Articular chondrocyte of knee joint (primary cell): ENCODE results near the gene LGI4. TPM values are rescaled to one million over a fixed set of nuclear protein-coding genes. Genes with fewer than 3 reads are reported as not detected.

Experiments
- small RNA-seq: library from RNA; depleted of rRNA; stranded (forward); fragments of <200 nt; gene quantifications from one replicate; pipeline ENCODE3, GENCODE V24; 2012
- total RNA-seq: library from RNA; depleted of rRNA; stranded (reverse); fragments of >200 nt; gene quantifications from 2 replicates; pipeline ENCODE4 v1.2.3, GENCODE V29; 2012

LGI4 gene
- not detected in 2 replicates for total RNA-seq

GRCh38 chr19:35134601-35135242 lies at the start of gene LGI4:
TSS of gene LGI4 (minus strand) at chr19:35135059. CDS start at chr19:35134680, 379 bp downstream.

GRCh38 chr19:35154525-35155406 lies 19.9 kb upstream of the LGI4 start, which contains the start of gene FXYD5:
TSS of gene FXYD5 (plus strand) at chr19:35154735. CDS start at chr19:35155551, 816 bp downstream.

GRCh38 chr19:35143231-35143715 lies 8.4 kb upstream of the LGI4 start, which contains the start of gene FXYD7:
TSS of gene FXYD7 (plus strand) at chr19:35143255. CDS start at chr19:35143334, 79 bp downstream.

DNA sequence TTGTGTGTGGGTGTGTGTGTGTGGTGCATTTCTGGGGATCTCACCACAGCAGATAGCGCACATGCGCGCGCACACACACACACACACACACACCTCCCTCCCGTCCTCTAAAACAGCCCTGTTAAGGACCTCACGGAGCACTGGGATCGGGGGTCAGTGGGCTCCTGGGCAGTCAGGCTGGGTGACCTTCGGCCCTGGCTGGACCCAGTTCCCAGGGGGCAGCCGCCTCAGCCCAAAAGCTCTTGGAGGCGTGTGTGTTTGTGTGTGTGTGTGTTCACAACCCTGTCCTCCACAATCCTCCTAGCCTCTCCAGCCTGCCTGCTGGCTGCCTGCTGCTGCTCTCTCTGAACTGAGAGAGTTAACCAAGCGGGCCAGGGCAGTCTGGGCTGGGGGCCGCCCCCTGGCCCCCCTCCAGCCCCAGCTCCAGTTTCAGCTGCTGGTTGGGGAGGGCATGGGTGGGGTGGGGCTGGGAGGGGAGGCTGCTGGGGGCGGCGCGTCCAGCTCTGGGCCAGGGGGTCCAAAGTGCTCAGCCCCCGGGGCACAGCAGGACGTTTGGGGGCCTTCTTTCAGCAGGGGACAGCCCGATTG lies 3.5 kb upstream of the LGI4 start, which contains the start of gene FXYD1:
Gene FXYD1, plus strand, starts transcription at position 520 of the 588 bp plus-strand sequence. CDS start 1,256 bp downstream, outside the sequence.

GRCh38 chr19:35115177-35115951 lies 19.5 kb downstream of the LGI4 start, which contains the start of gene FXYD3:
TSS of gene FXYD3 (plus strand) at chr19:35115823. CDS start at chr19:35119377, 3,554 bp downstream.

Small RNA genes within 50 kb of the gene (small RNA-seq; reads per million reads assigned to genes)
- gene AC020907.2 = not detected

Other genes starting within 250 kb of the LGI4 start
- gene ZNF30, start 208.2 kb downstream of the LGI4 start, total RNA-seq = 3.7 and 4.5 TPM in 2 replicates
- gene ZNF792, start 170.8 kb downstream of the LGI4 start, total RNA-seq = 5.1 and 5.5 TPM in 2 replicates
- gene GRAMD1A, start 134.7 kb downstream of the LGI4 start, total RNA-seq = 23.9 and 27.3 TPM in 2 replicates
- gene SCN1B, start 104.6 kb downstream of the LGI4 start, total RNA-seq = 17.2 and 17.6 TPM in 2 replicates
- gene HPN, start 93.3 kb downstream of the LGI4 start, total RNA-seq = 0.32 and 0.39 TPM in 2 replicates
- not detected in 2 replicates for gene FXYD3, start 19.2 kb downstream of the LGI4 start, total RNA-seq
- gene FXYD1, start 3.8 kb upstream of the LGI4 start, total RNA-seq = 0.32 and 0.52 TPM in 2 replicates
- gene FXYD7, start 8.2 kb upstream of the LGI4 start, total RNA-seq = not detected in 2 replicates
- gene FXYD5, start 19.7 kb upstream of the LGI4 start, total RNA-seq = 46.0 and 64.4 TPM in 2 replicates
- not detected in 2 replicates for gene FAM187B, start 93.7 kb upstream of the LGI4 start, total RNA-seq
- gene LSR, start 113.9 kb upstream of the LGI4 start, total RNA-seq = 0.11 and 0.13 TPM in 2 replicates
- 45.9 and 51.5 TPM in 2 replicates for gene USF2, start 133.9 kb upstream of the LGI4 start, total RNA-seq
- gene HAMP, start 147.5 kb upstream of the LGI4 start, total RNA-seq = under 0.01 TPM in 1 of 2 replicates, not detected in the other
- gene MAG, start 157.1 kb upstream of the LGI4 start, total RNA-seq = not detected in 2 replicates
- under 0.01 and 0.97 TPM in 2 replicates for gene CD22, start 194.1 kb upstream of the LGI4 start, total RNA-seq
- gene FFAR1, start 212.8 kb upstream of the LGI4 start, total RNA-seq = not detected in 2 replicates
- gene FFAR3, start 223.4 kb upstream of the LGI4 start, total RNA-seq = not detected in 2 replicates
- gene GPR42, start 236.0 kb upstream of the LGI4 start, total RNA-seq = not detected in 2 replicates